Ishikawa (cell line): ENCODE results near the gene ALB.

Experiments used
- CEBPB ChIP-seq: IDR thresholded peaks from 2 replicates; pipeline ENCODE4 v1.6.1; 2012
- CREB1 ChIP-seq: IDR thresholded peaks from 2 replicates; pipeline ENCODE4 v1.6.1; 2012; ENCODE audit warnings: low read depth
- EGR1 ChIP-seq: IDR thresholded peaks from 2 replicates; pipeline ENCODE4 v1.6.1; 2012
- EP300 ChIP-seq: IDR thresholded peaks from 2 replicates; pipeline ENCODE4 v1.6.1; 2012; ENCODE audit warnings: borderline replicate concordance
- FOXM1 ChIP-seq: IDR thresholded peaks from 2 replicates; pipeline ENCODE4 v1.6.1; 2012; ENCODE audit warnings: low read depth, borderline replicate concordance
- MAX ChIP-seq: IDR thresholded peaks from 2 replicates; pipeline ENCODE4 v1.6.1; 2012
- NFIC ChIP-seq: IDR thresholded peaks from 2 replicates; pipeline ENCODE4 v1.6.1; 2012
- RAD21 ChIP-seq: IDR thresholded peaks from 2 replicates; pipeline ENCODE4 v1.6.1; 2012; ENCODE audit warnings: low read depth
- REST ChIP-seq: IDR thresholded peaks from 2 replicates; pipeline ENCODE4 v1.6.1; 2012; ENCODE audit warnings: low read depth, mild to moderate bottlenecking
- TAF1 ChIP-seq: IDR thresholded peaks from 2 replicates; pipeline ENCODE4 v1.6.1; 2012; ENCODE audit warnings: low read depth, mild to moderate bottlenecking
- TCF12 ChIP-seq: IDR thresholded peaks from 2 replicates; pipeline ENCODE4 v1.6.1; 2012; ENCODE audit warnings: low read depth
- TEAD4 ChIP-seq: IDR thresholded peaks from 2 replicates; pipeline ENCODE4 v1.6.1; 2012
- USF1 ChIP-seq: IDR thresholded peaks from 2 replicates; pipeline ENCODE4 v1.6.1; 2012
- YY1 ChIP-seq: IDR thresholded peaks from 2 replicates; pipeline ENCODE4 v1.6.1; 2012; ENCODE audit warnings: low read depth
- ZBTB7A ChIP-seq: IDR thresholded peaks from 2 replicates; pipeline ENCODE4 v1.6.1; 2012; ENCODE audit warnings: low read depth

ALB gene

GRCh38 chr4:73419106-73420038 lies 15.3 kb downstream of the ALB start:
- TF ChIP-seq RAD21 (no peak), CEBPB (no peak), TEAD4 (no peak), EP300 (no peak), EGR1 (no peak), USF1 (no peak), YY1 (no peak), NFIC (no peak), MAX (no peak), TAF1 (no peak), REST (no peak)

- TF ChIP-seq NFIC (no peak), TCF12 (no peak), EP300 (no peak), FOXM1 (no peak), REST (no peak), TEAD4 (no peak), YY1 (no peak), RAD21 (no peak), CREB1 (no peak), EGR1 (no peak), MAX (no peak), ZBTB7A (no peak), USF1 (no peak), CEBPB (no peak), TAF1 (no peak)
These were observed 16.5 kb downstream of the ALB start for GRCh38 chr4:73420615-73421014.

GRCh38 chr4:73421708-73422457 lies 17.8 kb downstream of the ALB start:
- TF ChIP-seq TEAD4, result no peak
- no peak for TF ChIP-seq TCF12
- TF ChIP-seq YY1, result no peak
- TF ChIP-seq ZBTB7A, result no peak
- no peak for TF ChIP-seq MAX
- no peak for TF ChIP-seq EP300
- TF ChIP-seq CEBPB, result no peak
- TF ChIP-seq RAD21, result no peak
- TF ChIP-seq NFIC, result no peak
- no peak for TF ChIP-seq EGR1
- TF ChIP-seq TAF1, result no peak
- TF ChIP-seq USF1, result no peak
- no peak for TF ChIP-seq REST
- TF ChIP-seq CREB1, result no peak
- no peak for TF ChIP-seq FOXM1
